GM19324 (cell line): ENCODE data around the gene KCNIP1.

ENCODE experiments used
- ATAC-seq: cut with Tn5 transposase; IDR thresholded peaks from one replicate; pipeline ENCODE4 v1.9.1; 2021; ENCODE audit warnings: mild to moderate bottlenecking, moderate library complexity; ENCODE audit not compliant: unreplicated experiment, low FRiP score

KCNIP1 gene

DNA sequence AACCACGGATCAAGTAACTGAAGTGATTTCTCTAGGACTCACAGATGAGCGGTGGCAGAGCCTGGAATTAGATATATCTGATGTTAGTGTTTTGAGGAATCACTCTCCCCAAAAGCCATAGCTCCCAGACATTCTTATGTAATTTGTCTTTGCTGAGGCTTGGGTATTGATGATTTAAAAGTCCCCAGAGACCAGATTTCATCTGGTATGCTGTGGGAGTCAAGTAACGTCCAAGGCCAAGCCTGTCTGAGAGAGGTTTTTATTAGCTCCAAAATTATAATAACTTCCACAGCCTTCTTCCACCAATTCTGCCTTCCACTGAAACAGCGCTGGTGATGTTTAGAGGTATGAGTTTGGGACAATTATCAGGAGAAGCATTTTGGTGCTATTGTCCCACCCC lies 21.3 kb upstream of the KCNIP1 start:
- ATAC-seq = no peak

DNA sequence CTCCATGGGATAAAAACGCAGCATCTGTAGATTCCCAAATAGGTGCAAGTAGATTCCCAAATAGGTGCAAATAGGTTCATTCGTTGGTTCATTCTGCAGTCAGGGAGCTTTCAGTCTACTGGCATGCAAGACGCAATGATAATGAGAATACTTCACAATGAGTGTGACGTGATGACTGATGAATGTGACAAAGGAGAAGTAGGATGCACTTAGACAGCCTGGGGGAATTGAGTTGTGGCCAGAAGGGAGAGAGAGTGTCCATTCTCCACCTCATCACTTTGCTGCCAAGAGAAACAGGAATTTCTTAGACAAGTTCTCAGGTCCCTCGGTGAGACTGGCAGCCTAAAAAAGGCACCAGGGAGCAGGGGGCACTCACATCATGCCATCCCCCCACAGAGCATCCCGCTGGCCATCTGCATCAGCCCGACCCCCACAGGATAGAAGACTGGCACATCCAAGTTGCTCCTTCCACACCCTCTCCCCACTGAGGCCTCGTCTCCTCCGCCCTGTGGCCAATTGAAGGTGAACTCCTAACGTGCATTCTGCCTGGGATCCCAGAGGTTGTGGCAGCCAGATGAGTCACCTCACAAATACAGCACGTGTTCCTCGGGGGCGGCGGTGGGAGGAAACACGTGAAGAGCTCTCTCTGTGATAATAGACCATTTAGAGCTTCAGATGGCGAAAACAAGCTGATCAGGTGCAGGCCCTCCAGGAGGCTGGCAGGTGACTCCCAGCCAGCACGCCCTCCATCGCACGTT lies 19.9 kb upstream of the KCNIP1 start:
- no peak for ATAC-seq

DNA sequence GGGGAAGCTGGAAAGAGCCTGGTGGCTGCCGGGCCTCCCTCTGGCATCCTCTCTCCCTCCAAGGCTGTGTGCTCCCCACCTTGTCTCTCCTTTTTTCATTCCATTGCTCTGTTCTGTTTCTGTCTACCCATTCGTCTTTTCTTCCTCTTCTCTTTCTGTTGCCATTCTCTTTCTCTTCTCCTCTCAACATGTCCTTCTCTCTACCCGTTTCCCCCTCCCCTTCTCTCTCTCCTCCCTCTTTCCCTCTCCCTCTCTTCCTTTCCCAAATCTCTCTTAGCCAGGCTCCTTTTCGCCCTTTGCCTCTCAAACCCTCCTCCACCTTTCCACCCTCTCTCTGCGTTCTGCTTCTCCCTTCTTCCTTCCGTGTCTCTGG lies 19.4 kb upstream of the KCNIP1 start:
- ATAC-seq = no peak

DNA sequence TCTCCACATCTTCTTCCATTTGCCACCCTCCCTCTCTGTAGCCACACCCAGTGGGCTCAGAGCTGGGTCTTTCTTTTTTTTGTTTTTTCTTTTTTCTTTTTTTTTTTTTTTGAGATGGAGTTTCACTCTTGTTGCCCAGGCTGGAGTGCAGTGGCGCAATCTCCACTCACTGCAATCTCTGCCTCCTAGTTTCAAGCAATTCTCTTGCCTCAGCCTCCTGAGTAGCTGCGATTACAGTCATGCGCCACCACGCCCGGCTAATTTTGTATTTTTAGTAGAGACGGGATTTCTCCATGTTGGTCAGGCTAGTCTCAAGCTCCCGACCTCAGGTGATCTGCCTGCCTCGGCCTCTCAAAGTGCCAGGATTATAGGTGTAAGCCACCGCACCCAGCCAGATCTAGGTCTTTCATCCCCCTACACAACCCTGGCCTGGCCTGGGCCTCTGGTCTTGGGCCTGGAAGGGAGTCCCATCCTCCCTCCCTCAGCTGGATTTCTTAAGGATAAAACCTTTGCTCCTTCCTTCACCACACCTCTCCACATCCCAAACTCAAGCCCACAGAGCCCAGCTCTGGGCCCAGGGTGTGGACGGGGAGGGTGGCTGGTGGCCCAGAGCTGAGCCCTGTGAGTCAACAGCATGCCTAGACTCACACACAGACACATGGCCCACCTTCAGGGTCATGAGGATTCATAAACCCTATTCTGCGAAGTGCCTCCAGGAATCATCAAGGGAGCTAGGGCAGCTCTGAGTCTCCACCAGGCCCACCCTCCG lies 18.8 kb upstream of the KCNIP1 start:
- ATAC-seq = no peak

DNA sequence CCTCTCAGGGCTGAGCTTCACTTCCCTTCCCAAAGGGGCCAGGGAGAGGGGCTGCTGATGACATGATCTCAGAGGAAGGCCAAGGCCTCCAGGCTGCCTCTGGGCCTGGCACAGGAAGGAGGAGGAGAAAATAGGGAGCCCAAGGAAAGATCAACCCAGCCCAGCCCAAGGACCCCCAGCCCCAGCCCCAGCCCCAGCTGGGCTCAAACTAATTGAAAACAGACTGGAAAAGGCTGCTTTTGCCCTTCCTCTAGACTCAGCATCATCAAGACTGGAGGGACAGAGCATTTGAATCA lies 18.3 kb upstream of the KCNIP1 start:
- no peak for ATAC-seq

DNA sequence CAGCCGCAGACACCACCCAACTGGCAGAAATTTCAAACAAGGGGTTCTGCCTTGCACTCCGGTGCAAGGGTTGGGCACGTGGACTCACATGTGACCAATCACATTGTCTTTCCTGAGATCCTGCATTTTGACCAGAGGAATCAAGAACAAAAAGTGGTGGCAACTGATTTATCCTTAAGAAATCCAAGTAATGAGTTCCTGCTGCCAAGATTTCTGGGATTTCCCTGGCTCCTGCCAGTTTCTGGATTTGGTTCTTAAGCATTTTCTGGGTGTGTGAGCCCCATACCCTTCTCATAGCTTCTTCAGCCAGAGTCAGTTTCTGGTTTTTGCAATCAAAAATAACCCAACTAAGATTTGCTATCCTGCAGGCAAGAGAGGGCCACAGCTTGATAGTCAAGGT lies 17.4 kb upstream of the KCNIP1 start:
- ATAC-seq = no peak

DNA sequence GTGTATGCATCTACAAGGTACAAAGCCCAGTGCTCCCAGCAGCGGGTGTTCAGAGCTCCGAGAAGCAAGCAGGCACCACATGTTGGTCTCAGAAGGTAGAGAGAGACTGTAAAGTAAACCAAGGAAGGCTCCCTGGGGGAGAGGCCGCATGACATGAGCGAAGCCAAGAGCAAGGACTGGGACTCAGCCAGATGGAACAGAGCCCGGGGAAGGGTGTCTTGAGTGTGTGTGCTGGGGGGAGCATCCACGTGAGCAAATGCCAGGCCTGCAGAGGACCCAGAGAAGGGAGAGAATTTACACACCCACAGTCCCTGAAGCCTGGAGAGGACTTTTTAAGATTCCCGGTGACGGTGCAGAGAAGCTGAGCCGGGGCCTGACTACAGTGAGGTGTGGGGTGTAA lies 15.2 kb upstream of the KCNIP1 start:
- no peak for ATAC-seq

DNA sequence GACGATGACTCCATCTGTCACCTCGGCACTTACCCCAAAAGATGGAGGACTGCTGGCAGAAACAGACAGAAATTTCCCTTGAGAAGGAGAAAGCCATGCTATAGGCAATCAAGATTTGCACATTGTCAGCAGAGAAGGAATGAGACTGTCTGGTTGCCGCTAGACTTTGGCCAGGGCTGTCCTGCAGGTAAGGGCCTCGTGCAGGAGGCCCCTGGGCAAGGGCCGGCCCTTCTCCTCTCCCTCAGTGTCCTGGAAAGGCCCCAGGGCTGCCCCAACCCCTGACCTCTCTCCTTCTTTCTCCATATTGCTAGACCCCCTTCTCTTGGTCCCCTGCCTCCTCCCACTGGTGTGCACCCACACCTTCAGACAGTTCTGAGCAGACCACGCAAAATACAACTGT lies 14.6 kb upstream of the KCNIP1 start:
- ATAC-seq = no peak

DNA sequence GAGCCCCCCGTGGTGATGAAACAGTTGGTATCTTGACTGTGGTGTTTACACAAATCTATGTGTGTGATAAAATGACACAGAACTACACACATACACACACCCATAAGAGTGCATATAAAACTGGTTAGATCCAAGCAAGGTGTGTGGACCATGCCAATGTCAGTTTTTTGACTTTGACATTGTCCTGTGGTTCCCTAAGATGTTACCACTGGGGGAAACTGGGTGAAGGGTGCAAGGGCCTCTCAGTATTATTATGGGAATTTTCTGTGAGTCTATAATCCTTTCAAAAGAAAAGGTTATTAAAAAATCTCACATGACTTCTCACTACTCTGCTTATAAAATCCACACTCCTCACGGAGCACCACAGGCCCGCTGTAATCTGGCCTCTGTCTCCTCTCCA lies 13.4 kb upstream of the KCNIP1 start:
- no peak for ATAC-seq

DNA sequence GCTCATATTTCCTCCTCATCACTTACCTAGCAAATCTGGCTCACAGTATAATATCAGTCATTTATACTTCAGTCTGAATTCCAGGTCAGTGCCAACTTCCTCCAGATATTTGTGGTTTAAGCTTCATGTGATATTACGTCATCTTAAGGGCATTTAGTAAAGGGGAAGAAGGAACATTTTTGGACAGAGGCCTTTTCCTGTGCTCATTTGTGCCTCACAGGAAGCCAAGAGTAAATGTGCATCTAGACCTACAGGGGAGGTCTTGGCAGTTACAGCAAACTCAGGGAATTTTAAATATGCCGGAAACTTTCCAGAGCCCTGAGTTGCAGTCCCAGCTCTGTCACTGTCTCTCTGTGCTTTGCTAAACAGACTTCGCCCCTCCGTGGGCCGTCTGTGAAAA lies 12.3 kb upstream of the KCNIP1 start:
- no peak for ATAC-seq

DNA sequence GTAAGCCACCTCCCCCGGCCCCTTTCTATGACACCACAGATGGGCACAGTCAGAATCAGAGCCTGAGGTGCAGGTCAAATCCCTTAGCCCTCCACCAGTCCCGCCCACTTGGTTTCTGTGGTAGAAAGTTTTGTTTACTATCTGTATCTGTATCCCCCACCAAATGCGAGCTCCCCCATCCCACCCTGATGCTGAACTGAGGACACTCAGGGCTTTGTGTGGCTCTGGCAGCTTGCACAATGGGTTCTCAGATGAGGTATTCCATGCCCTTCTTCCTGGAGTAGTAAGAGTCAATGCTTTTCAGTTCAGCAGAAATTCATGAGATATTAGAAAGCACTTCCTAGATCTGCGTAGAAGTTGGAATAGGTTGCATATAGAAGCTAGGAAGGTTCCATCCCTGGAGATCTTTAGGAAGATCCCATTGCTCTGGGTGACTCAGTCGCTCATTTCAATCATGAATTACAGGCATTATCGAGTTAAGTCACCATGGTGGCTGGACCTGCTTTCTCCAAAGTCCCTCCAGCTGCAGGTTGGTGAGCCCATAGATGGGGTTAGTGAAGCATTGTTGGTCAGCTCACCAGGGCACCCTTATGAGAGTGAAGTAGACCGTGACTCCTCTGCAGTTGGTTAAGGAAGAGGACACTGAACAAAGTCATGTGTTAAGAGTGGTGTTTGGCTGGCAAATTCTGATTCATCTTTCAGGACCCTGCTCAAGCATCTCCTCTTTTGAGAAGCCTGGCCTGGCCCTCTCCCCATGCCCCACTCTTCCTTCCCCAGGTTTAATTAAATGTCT lies 10.6 kb upstream of the KCNIP1 start:
- ATAC-seq = no peak

DNA sequence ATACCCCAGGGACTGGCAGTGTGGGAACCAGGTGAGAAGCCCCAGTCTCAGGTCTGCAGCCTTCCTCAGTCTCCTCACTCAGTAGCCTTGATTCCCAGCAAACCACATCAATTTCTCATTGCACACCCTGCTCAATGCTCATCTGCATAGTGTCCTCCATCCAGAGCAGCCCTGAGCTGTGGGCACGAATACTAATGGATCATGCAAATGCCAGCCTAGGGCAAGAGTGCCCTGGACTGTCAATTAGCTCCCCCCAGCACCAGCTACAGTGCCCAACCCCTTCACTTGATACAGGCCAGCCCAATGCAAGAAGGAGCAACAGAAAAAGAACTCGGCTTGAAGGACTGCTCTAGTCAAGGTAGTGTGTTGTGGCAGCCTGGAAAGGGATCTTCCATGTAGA lies 9.8 kb upstream of the KCNIP1 start:
- no peak for ATAC-seq

DNA sequence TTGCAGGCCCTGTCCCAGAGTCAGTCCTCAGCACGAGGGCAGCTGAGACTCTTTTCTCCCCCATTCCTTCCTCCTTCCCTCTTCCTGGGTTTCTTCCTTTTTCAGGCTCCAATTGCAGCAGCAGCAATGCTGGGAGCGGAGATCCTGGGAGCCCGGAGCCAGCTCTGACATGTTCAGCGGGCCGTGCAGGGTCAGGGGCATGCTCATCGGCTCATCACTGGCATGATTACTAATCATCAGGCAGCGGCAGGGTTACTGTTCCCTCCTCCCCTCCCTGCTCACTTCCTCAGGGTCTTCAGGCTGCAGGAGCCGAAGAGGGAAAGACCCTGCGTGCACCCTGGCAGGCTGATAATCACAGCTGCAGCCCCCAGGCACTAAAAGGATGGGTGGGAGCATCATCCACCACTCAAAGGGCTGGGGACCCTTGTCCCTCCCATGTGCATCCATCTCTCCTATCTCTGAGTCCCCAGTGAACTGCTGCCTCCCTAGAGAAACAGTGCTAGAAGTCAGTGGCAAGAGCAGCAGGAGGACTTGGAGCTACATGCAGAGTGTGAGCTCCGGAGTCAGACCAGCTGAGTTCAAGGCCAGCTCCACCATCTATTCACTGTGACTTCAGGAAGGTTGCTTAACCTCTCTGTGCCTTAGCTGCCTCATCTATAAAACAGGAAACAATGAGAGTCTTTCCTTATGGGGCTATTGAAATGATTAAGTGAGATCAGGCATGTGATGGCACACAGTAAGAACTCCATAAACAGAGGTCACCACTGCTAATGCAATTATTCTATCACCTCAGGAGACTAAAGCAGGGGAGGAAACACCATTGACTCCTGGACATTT lies 7.8 kb upstream of the KCNIP1 start:
- ATAC-seq = no peak

DNA sequence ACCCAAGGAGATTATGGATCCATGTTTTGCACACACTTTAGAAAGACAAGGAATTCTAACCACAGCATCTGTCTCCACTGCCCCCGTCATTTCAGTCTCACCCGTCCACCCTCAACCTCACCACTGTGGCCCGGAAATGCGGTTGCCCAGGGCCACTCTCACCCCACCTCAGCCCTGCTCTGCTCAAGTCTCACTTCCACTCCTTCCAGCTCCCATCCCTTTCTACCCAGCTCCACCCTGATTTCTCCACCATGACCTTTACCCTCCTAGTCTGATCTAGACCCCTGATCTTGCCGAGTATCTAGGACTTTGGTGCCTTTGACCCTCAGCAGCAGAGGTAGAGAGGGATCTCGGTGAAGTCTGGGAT lies 7.2 kb upstream of the KCNIP1 start:
- ATAC-seq = no peak

DNA sequence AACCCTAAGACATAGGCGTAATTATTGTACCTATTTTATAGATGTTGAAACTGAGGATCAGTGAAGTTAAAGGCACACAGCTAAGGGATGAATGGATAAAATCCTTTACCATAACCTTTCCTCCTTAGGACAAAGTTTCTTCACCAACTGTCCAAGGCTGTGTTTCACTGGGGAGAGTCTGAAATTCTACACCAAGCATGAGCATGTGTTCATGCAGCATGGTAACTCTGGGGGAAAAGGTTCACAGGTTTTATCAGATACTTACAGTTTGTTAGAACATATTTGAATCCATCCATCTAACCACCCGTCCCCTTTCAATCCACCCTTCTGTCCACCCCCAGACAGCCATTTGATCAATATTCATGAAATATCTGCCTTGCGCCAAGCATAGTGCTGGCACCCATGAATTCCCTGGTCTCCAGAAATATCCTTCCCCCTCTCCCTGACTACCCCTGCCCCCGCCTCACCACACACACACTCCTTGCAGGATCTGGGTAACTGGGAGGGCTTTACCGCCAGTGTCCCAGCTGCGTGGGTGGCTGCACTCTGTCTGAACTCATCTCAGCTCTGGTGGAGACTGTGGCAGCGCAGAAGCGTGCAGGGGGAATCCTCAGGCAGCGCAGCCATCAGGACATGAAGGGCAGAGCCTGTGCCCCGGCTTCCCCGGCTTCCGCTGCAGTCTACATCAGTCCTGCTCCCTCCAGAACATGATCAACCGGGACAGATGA lies 6.3 kb upstream of the KCNIP1 start:
- no peak for ATAC-seq

DNA sequence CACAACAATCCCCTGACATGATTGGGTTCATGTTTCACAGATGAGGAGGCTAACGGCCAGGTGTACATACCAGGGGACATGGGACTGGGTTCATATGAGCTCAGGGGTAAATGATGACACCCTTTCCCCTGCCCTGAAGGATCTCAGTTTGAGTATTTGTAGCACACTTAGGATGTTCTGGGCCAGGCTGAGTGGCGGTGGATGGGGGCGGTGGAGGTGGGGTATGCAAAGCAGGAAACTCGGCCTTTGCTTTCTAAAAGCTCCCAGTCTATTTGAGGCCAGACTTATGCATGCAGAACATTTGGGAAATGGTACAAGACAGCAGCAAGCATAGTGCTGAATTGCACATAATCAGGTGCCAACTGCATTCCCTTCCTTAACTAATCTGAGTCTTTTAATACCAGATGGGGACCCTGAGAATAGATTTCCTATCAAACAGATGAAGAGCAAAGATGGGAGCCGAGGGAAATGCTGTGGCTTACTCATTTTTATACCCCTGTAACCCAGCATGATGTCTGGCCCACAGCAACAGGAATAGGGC lies 4.9 kb upstream of the KCNIP1 start:
- ATAC-seq = no peak

DNA sequence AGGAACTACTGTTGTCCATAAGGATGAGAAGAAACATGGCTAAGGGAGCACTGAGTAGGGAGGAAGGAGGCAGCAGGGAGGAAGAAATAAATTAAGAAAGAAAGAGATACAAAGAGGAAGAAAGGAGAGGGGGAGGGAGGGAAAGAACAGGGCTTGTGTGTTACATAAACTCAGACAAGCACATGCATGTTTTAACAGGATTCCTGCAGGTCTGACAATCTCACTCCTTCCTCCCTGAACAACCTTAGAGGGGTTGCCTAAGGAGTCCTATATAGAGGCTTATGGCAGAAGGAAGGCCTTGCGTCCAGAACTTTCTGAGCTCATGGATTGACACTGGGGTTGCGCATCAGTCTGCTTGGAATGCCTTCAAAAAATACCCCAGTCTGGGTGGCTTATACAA lies 4.2 kb upstream of the KCNIP1 start:
- ATAC-seq = no peak

DNA sequence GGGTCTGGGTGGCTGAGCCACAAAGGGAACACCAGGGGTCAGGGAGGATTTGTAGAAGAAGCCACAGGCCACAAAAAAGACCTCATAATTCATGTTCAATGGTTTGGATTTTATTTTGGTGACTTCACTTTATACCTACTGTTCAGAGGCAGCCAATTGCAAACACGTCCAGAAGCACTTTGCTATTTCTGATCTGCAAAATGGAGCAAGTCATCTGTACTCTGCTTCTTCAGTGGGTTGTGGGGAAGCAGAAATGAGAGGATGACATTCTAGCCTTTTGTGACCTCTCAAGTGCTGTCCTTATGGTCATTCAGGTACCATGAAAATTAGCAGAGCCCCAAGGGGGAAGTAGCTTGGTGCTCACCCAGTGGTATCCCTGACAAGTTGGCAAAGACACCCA lies 2.5 kb upstream of the KCNIP1 start:
- no peak for ATAC-seq

DNA sequence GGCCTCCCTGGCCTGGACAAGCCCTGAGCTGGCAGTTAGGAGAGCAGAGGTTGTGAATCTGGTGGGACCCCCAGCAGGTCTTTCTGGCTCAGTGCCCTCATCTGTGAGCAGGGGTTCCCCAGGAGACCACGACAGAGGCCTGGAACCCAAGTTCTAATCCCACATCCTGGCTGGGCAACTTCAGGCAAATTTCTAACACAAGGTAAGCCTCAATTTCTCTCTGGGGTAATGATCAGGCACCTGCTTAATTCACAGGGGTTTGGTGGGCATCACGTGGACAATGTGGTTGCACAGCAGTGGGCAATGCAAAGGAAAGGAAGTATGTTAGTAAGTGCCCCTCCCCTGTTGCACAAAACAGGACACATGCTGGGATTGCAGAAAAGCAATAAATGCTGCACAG lies 1.9 kb upstream of the KCNIP1 start:
- ATAC-seq = no peak
